ENCODE results near the gene LRRC8D.
"Not testable (repeated sequence)": the region's sequence is repeated elsewhere in the genome, so short reads cannot be mapped to it uniquely, and the experiment has no call there.

LRRC8D gene

DNA sequence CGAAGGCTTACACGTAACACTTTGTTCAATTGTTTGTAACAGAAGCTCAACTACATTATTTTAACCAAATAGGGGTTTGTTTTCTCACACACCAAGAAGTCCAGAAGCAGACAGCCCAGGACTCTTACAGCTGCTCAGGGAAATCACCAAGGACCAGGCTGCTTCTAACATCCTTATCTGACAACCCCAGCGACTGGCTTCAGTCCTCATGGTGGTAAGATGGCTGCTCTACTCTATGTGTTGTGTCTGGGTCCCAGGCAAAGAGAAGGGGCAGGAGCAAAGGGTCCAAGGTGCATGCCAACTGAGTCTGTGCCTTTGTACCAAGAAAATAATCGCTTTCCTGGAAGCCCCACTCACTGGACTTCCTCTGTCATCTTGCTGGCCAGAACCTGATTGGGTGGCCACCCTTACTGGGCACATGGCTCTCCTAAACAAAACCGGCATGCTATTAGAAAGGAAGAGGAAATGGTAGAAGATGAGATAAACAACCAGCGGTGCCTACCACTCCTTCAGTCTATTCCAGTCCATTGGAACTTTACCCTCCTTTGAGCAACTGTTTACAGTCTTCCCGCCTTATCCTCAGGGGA lies 34.1 kb upstream of the LRRC8D start:
- H3K4me3 ChIP-seq (ENCODE audit: low read depth, low read length): no peak overlapping the region
- no peak for DNase-seq (ENCODE audit: low read depth)
- TF ChIP-seq, protein P1, sequence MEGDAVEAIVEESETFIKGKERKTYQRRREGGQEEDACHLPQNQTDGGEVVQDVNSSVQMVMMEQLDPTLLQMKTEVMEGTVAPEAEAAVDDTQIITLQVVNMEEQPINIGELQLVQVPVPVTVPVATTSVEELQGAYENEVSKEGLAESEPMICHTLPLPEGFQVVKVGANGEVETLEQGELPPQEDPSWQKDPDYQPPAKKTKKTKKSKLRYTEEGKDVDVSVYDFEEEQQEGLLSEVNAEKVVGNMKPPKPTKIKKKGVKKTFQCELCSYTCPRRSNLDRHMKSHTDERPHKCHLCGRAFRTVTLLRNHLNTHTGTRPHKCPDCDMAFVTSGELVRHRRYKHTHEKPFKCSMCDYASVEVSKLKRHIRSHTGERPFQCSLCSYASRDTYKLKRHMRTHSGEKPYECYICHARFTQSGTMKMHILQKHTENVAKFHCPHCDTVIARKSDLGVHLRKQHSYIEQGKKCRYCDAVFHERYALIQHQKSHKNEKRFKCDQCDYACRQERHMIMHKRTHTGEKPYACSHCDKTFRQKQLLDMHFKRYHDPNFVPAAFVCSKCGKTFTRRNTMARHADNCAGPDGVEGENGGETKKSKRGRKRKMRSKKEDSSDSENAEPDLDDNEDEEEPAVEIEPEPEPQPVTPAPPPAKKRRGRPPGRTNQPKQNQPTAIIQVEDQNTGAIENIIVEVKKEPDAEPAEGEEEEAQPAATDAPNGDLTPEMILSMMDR (IDR thresholded peaks at IDR 0.05; ENCODE audit: low read depth, low read length, missing control alignments): no peak

DNA sequence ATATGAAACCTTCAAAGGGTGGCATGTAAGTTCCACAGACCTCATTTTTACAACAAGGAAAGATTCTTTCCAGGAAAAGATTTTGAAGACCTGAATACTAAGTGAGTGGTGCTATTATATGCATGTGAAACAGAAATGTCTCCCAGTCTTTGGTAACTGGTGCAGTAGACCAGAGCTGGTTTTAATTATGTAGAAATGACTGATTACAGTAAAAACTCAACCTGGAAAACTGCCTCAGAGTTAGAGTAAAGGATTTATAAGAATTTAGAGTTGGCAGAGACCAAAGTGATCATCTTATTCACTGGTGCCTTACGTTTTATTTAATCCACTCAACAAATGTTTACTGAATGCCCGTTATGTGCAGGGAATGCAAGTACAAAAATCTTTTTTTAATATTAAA lies 30.2 kb upstream of the LRRC8D start:
- H3K4me3 ChIP-seq (ENCODE audit: low read depth, low read length): no peak overlapping the region
- no peak for DNase-seq (ENCODE audit: low read depth)
- TF ChIP-seq, protein P1 (IDR thresholded peaks at IDR 0.05; ENCODE audit: low read depth, low read length, missing control alignments): no peak

DNA sequence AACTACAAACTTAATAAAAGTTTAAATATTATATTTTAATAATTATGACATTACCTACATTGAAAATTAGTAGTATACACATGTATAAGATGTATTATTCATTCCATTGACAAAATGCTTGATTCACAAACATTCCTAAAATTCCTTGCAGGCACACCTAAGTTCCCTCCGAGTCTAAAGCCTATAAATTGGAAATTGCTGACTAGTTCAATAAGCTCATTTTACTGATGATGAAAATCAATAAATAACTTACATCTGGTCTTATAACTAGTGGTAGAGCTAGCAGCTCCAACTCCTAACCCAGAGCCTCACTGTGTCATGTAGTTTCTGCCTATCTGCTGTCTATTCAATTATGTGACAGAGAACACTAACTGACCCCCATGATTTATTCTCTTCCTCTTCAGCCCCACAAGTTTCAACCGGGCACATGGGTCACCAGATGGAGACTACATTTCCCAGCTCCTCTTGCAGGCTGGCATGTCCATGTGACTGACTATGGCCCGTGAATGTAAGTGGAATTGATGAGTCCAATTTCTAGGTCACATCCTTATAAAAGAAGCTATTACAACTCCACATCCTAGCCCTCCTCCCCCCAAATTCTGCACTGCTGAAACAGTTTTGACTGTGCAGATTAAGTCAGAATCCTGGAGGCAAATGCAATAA lies 29.6 kb upstream of the LRRC8D start:
- TF ChIP-seq, protein P1 (IDR thresholded peaks at IDR 0.05; ENCODE audit: low read depth, low read length, missing control alignments): no peak
- no peak overlapping the region for H3K4me3 ChIP-seq (ENCODE audit: low read depth, low read length)
- no peak for DNase-seq (ENCODE audit: low read depth)

DNA sequence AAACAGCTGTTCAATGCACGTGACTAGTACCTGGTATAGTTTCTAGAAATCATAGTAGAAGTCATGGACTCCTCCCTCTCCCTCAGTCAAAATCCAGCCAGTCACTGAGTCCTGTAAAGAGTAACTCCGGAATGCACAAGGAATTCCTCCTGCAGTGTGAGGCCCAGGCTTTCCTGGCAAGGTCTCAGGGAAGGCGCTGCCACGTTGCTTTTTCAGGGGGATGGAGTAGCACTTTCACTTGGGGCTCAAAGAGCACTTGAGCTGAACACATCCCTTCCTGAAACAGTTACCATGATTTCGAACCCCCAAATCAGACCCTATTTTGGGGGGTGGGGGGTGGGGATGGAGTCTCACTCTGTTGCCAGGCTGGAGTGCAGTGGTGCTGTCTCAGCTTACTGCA lies 26.4 kb upstream of the LRRC8D start:
- TF ChIP-seq, protein P1 (IDR thresholded peaks at IDR 0.05; ENCODE audit: low read depth, low read length, missing control alignments): no peak
- DNase-seq (ENCODE audit: low read depth): no peak
- no peak overlapping the region for H3K4me3 ChIP-seq (ENCODE audit: low read depth, low read length)

DNA sequence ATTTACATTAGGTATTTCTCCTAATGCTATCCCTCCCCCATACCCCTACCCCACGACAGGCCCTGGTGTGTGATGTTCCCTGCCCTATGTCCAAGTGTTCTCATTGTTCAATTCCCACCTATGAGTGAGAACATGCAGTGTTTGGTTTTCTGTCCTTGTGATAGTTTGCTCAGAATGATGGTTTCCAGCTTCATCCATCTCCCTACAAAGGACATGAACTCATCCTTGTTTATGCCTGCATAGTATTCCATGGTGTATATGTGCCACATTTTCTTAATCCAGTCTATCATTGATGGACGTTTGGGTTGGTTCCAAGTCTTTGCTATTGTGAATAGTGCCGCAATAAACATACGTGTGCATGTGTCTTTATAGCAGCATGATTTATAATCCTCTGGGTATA lies 25.3 kb upstream of the LRRC8D start:
- not testable (repeated sequence) for H3K4me3 ChIP-seq (ENCODE audit: low read depth, low read length); DNase-seq (ENCODE audit: low read depth)

DNA sequence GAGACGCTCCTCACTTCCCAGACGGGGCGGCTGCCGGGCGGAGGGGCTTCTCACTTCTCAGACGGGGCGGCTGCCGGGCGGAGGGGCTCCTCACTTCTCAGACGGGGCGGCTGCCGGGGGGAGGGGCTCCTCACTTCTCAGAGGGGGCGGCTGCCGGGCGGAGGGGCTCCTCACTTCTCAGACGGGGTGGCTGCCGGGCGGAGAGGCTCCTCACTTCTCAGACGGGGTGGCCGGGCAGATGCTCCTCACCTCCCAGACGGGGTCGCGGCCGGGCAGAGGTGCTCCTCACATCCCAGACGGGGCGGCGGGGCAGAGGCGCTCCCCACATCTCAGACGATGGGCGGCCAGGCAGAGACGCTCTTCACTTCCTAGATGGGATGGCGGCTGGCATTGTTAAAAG lies 23.0 kb upstream of the LRRC8D start:
- not testable (repeated sequence) for DNase-seq (ENCODE audit: low read depth); H3K4me3 ChIP-seq (ENCODE audit: low read depth, low read length)

DNA sequence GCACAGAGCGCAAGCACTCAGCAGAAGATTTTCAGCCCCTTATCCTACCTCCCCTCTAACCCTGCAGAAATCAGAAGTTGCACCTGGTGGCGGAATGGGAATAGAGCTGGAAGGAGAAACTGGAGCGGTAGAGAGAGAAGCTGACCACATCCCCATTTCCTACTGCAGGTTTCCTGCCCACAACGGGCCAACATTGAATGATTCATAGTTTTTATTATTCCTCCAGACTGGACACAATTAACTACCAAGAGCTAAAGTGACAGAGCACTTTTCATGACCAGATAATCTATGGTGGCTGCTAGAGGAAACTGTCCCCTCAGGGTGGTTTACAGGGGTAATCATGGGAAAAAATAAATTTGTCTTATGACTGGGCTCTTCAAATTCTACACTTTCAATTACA lies 21.3 kb upstream of the LRRC8D start:
- DNase-seq (ENCODE audit: low read depth): no peak
- TF ChIP-seq, protein P1 (IDR thresholded peaks at IDR 0.05; ENCODE audit: low read depth, low read length, missing control alignments): no peak
- H3K4me3 ChIP-seq (ENCODE audit: low read depth, low read length): no peak overlapping the region

DNA sequence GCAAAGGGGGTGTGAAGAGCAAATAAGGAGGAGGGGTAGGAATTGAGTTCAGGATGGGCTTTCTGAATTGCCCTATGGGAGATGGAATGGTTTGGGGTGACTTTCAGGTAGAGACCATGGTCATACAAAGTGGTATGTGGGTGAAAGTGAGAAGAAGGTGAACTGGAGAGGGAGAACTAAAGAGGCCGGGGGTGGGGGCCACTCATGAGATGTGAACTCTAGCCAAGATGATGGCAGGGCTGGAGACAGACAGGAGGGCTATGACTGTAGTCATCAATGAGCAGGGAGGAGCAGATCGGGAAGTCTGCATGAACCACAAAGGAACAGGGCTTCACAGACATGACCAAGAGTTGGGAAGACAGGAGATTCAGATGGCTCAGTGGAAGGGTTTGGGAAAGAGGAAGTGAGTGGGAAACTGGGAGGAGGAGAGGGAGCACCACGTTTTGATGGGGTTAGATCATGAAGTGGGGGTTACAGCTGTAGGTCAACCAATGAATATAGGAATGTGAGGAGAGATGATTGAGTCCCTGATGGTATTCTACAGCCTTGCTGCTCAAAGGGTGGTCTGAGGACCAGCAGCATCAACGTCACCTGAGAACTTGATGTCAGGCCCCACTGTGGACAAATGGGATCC lies 20.7 kb upstream of the LRRC8D start:
- TF ChIP-seq, protein P1 (IDR thresholded peaks at IDR 0.05; ENCODE audit: low read depth, low read length, missing control alignments): no peak
- H3K4me3 ChIP-seq (ENCODE audit: low read depth, low read length): no peak overlapping the region
- DNase-seq (ENCODE audit: low read depth): no peak
